IMR-90 (cell line): ENCODE measurements around the gene VPS8.

Source experiments
- CTCF ChIP-seq: conservative IDR thresholded peaks from 2 replicates; pipeline ENCODE4 v1.5.1; 2012; ENCODE audit warnings: mild to moderate bottlenecking, low read depth, low read length, improper control_type of control experiment
- RAD21 ChIP-seq: IDR thresholded peaks from 2 replicates; pipeline ENCODE4 v1.6.1; 2012; ENCODE audit warnings: low read length, improper control_type of control experiment

DNA sequence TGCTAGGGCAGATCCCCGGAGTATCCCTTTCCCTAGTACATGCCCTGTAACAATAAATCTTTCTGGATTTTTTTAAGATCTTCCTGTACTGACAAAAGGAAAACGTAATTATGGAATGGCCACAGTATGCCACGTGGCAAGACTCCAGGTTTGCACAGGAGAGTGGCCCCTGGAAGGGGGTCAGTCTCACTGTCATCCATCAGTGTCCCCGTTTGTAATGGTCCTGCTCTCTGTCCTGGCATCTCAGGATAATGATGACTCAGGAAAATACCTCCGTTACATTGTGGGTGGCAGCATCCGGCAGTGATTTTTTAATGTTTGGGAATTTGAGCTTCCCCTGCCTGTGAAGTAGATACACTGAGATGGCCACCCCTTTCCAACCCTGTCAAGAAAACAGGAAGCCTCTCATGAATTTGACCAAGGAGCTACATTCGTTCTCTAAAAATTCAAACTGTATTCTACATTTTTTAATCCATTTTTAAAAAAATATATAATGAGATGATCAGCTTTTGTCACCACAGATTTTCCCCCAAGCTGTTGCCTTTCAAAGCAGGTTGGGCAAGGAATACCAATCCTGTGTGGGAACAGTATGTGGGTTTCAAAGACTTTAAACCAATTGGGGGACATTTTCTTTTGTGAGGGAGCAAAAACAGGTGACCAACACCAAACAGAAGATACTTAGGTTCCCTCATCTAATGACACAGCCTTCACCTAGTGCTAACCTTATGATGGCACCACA is 230.5 kb downstream of the VPS8 start:
- TF ChIP-seq RAD21, result no peak
- no peak for TF ChIP-seq CTCF
